SK-N-SH (cell line): ENCODE results near the gene SLC26A2. TPM values are rescaled to one million over a fixed set of nuclear protein-coding genes. Genes with fewer than 3 reads are reported as not detected.
"Not testable (repeated sequence)": the region's sequence is repeated elsewhere in the genome, so short reads cannot be mapped to it uniquely, and the experiment has no call there.

Source experiments
- CTCF ChIA-PET: fragments of 300-600, 350-600 bp; formaldehyde crosslinking; extraction: SDS; loops from one replicate; lab custom pipeline; 2021; lab: Yijun Ruan, JAX
- POLR2A ChIA-PET: fragments of 350-600 bp; sonication (Branson Sonifier 250); formaldehyde crosslinking; extraction: SDS; loops from one replicate; lab custom pipeline; 2020; ENCODE audit warnings: antibody characterized with exemption, inconsistent platforms; lab: Yijun Ruan, JAX
- DNase-seq: peaks from one replicate; pipeline ENCODE4 v3.0.0; 2012
- H2AFZ ChIP-seq: fragments of 200-600 bp; sonication (generic); 2 replicates; pipeline ENCODE4 v1.8.1; 2016; ENCODE audit warnings: antibody characterized with exemption, mild to moderate bottlenecking, low read depth
- H3F3A ChIP-seq: fragments of 200-600 bp; sonication (generic); replicated peaks from 2 replicates; pipeline ENCODE3; 2016; ENCODE audit warnings: antibody characterized with exemption, mild to moderate bottlenecking; ENCODE audit not compliant: insufficient read depth
- H3K27ac ChIP-seq, 2 experiments: fragments of 200-500 bp in 1 of 2; fragments of 200-600 bp in 1 of 2; sonication (Bioruptor generic) in 1 of 2; sonication (generic), shearing (Covaris generic) in 1 of 2; 2 replicates each; pipeline versions ENCODE4 v1.5.1 to v1.6.1; 2014 to 2016; ENCODE audit warnings: low read depth in 2 of 2, inconsistent platforms in 1 of 2, low read length in 1 of 2, mild to moderate bottlenecking in 1 of 2, mixed read lengths in 1 of 2
- H3K27me3 ChIP-seq: fragments of 200-600 bp; sonication (generic), shearing (Covaris generic); 2 replicates; pipeline ENCODE4 v1.6.1; 2016; ENCODE audit warnings: mixed run types; ENCODE audit not compliant: insufficient read depth
- H3K36me3 ChIP-seq, 2 experiments: fragments of 200-500 bp in 1 of 2; fragments of 200-600 bp in 1 of 2; sonication (Bioruptor generic) in 1 of 2; sonication (generic) in 1 of 2; replicated peaks in 1 of 2; 2 replicates each; pipeline versions ENCODE3 to v1.5.1; 2014 to 2016; ENCODE audit warnings: low read length in 1 of 2, mild to moderate bottlenecking in 1 of 2; ENCODE audit not compliant: insufficient read depth in 2 of 2, control insufficient read depth in 1 of 2
- H3K4me1 ChIP-seq, 2 experiments: fragments of 200-500 bp in 1 of 2; fragments of 200-600 bp in 1 of 2; sonication (Bioruptor generic) in 1 of 2; sonication (generic), shearing (Covaris generic) in 1 of 2; 2 replicates each; pipeline versions ENCODE4 v1.5.1 to v1.6.1; 2014 to 2016; ENCODE audit warnings: low read depth in 1 of 2, low read length in 1 of 2, mixed run types in 1 of 2; ENCODE audit not compliant: insufficient read depth in 2 of 2, control insufficient read depth in 1 of 2
- H3K4me2 ChIP-seq: fragments of 200-600 bp; sonication (generic), shearing (Covaris generic); 2 replicates; pipeline ENCODE4 v1.6.1; 2017; ENCODE audit warnings: mixed run types
- H3K4me3 ChIP-seq, 2 experiments: fragments of 200-500 bp in 1 of 2; fragments of 200-600 bp in 1 of 2; sonication (Bioruptor generic) in 1 of 2; sonication (generic), shearing (Covaris generic) in 1 of 2; 2 replicates each; pipeline versions ENCODE4 v1.5.1 to v1.8.1; 2014 to 2016; ENCODE audit warnings: low read depth in 2 of 2, inconsistent platforms in 1 of 2, low read length in 1 of 2, mild to moderate bottlenecking in 1 of 2, mixed read lengths in 1 of 2, moderate library complexity in 1 of 2
- H3K79me2 ChIP-seq: fragments of 200-600 bp; sonication (generic); 2 replicates; pipeline ENCODE4 v1.8.1; 2017; ENCODE audit warnings: mild to moderate bottlenecking; ENCODE audit not compliant: insufficient read depth
- H3K9ac ChIP-seq: fragments of 200-600 bp; sonication (generic); 2 replicates; pipeline ENCODE4 v1.6.1; 2017; ENCODE audit warnings: mixed run types
- H3K9me2 ChIP-seq: fragments of 200-600 bp; sonication (generic); 2 replicates; pipeline ENCODE4 v1.6.1; 2017; ENCODE audit warnings: mixed run types
- H3K9me3 ChIP-seq: fragments of 200-600 bp; sonication (generic); 2 replicates; pipeline ENCODE4 v1.6.1; 2017; ENCODE audit warnings: mixed run types, mild to moderate bottlenecking, moderate library complexity
- H4K20me1 ChIP-seq: fragments of 200-600 bp; sonication (generic); 2 replicates; pipeline ENCODE4 v1.6.1; 2017; ENCODE audit warnings: mild to moderate bottlenecking, mixed run types; ENCODE audit not compliant: insufficient read depth
- EP300 ChIP-seq, 2 experiments: IDR thresholded peaks; 2 replicates each; pipeline versions ENCODE4 v1.4.0 to v1.6.1; 2012; ENCODE audit warnings: borderline replicate concordance in 1 of 2, low read depth in 1 of 2, low read length in 1 of 2
- EZH2phosphoT487 ChIP-seq: fragments of 200-600 bp; sonication (generic); IDR thresholded peaks from 2 replicates; pipeline ENCODE4 v1.6.1; 2017; ENCODE audit warnings: low read depth, mixed run types, mild to moderate bottlenecking, antibody characterized with exemption, moderate library complexity, borderline replicate concordance
- IRF3 ChIP-seq: fragments of 150-350 bp; IDR thresholded peaks from 2 replicates; pipeline ENCODE4 v1.6.1; 2016; ENCODE audit warnings: mild to moderate bottlenecking, low read depth, low read length
- RAD21 ChIP-seq: IDR thresholded peaks from 2 replicates; pipeline ENCODE4 v1.6.1; 2012; ENCODE audit warnings: mild to moderate bottlenecking, low read length
- RCOR1 ChIP-seq: fragments of 150-350 bp; IDR thresholded peaks from 2 replicates; pipeline ENCODE4 v1.6.1; 2017; ENCODE audit warnings: antibody characterized with exemption, low read length
- RXRA ChIP-seq: IDR thresholded peaks from 2 replicates; pipeline ENCODE4 v1.4.0; 2012; ENCODE audit warnings: low read depth, mild to moderate bottlenecking, borderline replicate concordance
- TEAD4 ChIP-seq: IDR thresholded peaks from 2 replicates; pipeline ENCODE4 v1.4.0; 2012; ENCODE audit warnings: mild to moderate bottlenecking, borderline replicate concordance; ENCODE audit not compliant: insufficient read depth
- USF2 ChIP-seq: fragments of 150-350 bp; IDR thresholded peaks from 2 replicates; pipeline ENCODE4 v1.6.1; 2017; ENCODE audit warnings: antibody characterized with exemption, low read length, low read depth, borderline replicate concordance
- YY1 ChIP-seq: IDR thresholded peaks from 2 replicates; pipeline ENCODE4 v1.4.0; 2012; ENCODE audit warnings: low read depth, mild to moderate bottlenecking
- WGBS: methylation state at CpG from one replicate; pipeline ENCODE4 v1.1.6; 2017; ENCODE audit warnings: low lambda C conversion rate; 5-methylcytosine and 5-hydroxymethylcytosine counted together
- polyA plus RNA-seq, 3 experiments: library from polyadenylated mRNA; depleted of rRNA; stranded (reverse); fragments of >200 nt; gene quantifications; 2 replicates each; pipeline ENCODE4 v1.2.3, GENCODE V29; 2012
- TF ChIP-seq, protein P1 (sequence below): IDR thresholded peaks from 2 replicates; pipeline ENCODE4 v1.6.1; 2012; ENCODE audit warnings: mild to moderate bottlenecking, low read depth, low read length, moderate library complexity

SLC26A2 gene
- polyA plus RNA-seq, 1 of the 3 experiments (the other 2 are of a cell fraction): 1.3 TPM

- H3K9me2 ChIP-seq, H3K27ac ChIP-seq, H3K9ac ChIP-seq, DNase-seq, H3K36me3 ChIP-seq, H3K79me2 ChIP-seq, H3K9me3 ChIP-seq, H3K4me3 ChIP-seq, H4K20me1 ChIP-seq, CTCF ChIA-PET, H2AFZ ChIP-seq, H3K4me2 ChIP-seq, H3K27me3 ChIP-seq, POLR2A ChIA-PET: not testable (repeated sequence)
- 89% methylated on average over 6 of the region's 6 CpGs for WGBS
- Histone ChIP-seq H3F3A (peaks cover 11% of the 10 kb centered on the region), H3K4me1 (peaks cover 0 to 15% of the 10 kb centered on the region in 2 experiments; a peak in 3 of 4 replicates)
Observed at GRCh38 chr5:149943177-149943949, 17.2 kb upstream of the SLC26A2 start.

DNA sequence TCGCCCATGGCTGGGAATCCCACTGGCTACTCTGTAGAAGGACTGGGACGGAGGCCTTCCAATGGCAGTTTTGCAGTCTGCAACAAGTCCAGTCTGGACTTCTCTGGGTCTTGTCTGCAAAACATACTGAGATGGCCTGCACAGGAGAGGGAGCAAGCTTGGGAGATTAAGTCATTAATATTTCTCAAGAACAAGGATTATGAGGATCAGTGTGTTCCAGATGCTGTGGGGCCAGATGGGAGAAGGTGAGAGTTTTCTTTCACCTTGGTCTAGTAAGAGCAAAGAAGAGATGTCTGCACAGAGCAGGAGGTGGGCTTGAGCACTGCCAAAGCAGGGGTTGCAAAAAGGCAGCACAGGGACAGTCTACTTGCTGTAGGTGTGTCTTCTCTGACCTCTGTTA, 15.9 kb upstream of the SLC26A2 start, which contains the start of gene PDE6A:
TSS of gene PDE6A (minus strand) at position 128 of the 400 bp plus-strand sequence. CDS start at position 8, 120 bp downstream.
- peaks cover 7% of the 10 kb centered on the region for H3F3A ChIP-seq
- DNase-seq: no peak
- no peaks in the 10 kb centered on the region for H3K79me2 ChIP-seq
- peaks cover 0 to 3% of the 10 kb centered on the region in 2 experiments; a peak in 2 of 4 replicates for H3K4me1 ChIP-seq
- 100% methylated on average over 2 of the region's 2 CpGs for WGBS
- no peak within 1 kb of the TSS for H3K4me3 ChIP-seq
- H3K4me2 ChIP-seq: no peak within 1 kb of the TSS
- H3K36me3 ChIP-seq: no peaks in the 10 kb centered on the region
- CTCF ChIA-PET: interaction anchor here (0.8 to 1.1 kb wide), 2 partner anchors 47 to 110 kb away, joined by 3 read pairs; no protein-coding TSS in a partner anchor
- no peaks in the 10 kb centered on the region for H3K9me2 ChIP-seq
- POLR2A ChIA-PET: no interaction called here
- no peaks in the 10 kb centered on the region for H3K27me3 ChIP-seq
- no peaks in the 10 kb centered on the region for H3K9me3 ChIP-seq
- H3K9ac ChIP-seq: no peak within 1 kb of the TSS
- H4K20me1 ChIP-seq: no peaks in the 10 kb centered on the region
- no peak within 1 kb of the TSS for H3K27ac ChIP-seq
- H2AFZ ChIP-seq: no peak within 1 kb of the TSS
- no peak for TF ChIP-seq TEAD4
- no peak for TF ChIP-seq EZH2phosphoT487

GRCh38 chr5:149946118-149946517, 14.4 kb upstream of the SLC26A2 start:
- ChIA-PET CTCF (interaction anchor here (2.3 to 7.1 kb wide), 2 partner anchors 13 to 93 kb away, joined by 8 to 36 read pairs; no protein-coding TSS in a partner anchor), POLR2A (no interaction called here)
- WGBS: 79% methylated on average over 3 of the region's 3 CpGs
- Histone ChIP-seq H4K20me1 (no peaks in the 10 kb centered on the region), H3K9me3 (no peaks in the 10 kb centered on the region), H3F3A (no peaks in the 10 kb centered on the region), H3K79me2 (no peaks in the 10 kb centered on the region), H3K4me1 (no peaks in the 10 kb centered on the region), H3K27ac (no peak overlapping the region), H3K36me3 (no peaks in the 10 kb centered on the region), H3K9me2 (no peaks in the 10 kb centered on the region), H3K9ac (no peak overlapping the region), H3K4me2 (no peak overlapping the region), H3K27me3 (no peaks in the 10 kb centered on the region), H2AFZ (no peak overlapping the region), H3K4me3 (no peak overlapping the region)
- DNase-seq: no peak
- TF ChIP-seq RCOR1 (no peak), RAD21 (no peak), YY1 (no peak), USF2 (no peak), EZH2phosphoT487 (no peak), EP300 (IDR thresholded peaks at IDR 0.05; ENCODE audit: borderline replicate concordance in 1 of 2, low read depth in 1 of 2, low read length in 1 of 2) (no peak), IRF3 (no peak), RXRA (no peak)
- TF ChIP-seq, protein P1, sequence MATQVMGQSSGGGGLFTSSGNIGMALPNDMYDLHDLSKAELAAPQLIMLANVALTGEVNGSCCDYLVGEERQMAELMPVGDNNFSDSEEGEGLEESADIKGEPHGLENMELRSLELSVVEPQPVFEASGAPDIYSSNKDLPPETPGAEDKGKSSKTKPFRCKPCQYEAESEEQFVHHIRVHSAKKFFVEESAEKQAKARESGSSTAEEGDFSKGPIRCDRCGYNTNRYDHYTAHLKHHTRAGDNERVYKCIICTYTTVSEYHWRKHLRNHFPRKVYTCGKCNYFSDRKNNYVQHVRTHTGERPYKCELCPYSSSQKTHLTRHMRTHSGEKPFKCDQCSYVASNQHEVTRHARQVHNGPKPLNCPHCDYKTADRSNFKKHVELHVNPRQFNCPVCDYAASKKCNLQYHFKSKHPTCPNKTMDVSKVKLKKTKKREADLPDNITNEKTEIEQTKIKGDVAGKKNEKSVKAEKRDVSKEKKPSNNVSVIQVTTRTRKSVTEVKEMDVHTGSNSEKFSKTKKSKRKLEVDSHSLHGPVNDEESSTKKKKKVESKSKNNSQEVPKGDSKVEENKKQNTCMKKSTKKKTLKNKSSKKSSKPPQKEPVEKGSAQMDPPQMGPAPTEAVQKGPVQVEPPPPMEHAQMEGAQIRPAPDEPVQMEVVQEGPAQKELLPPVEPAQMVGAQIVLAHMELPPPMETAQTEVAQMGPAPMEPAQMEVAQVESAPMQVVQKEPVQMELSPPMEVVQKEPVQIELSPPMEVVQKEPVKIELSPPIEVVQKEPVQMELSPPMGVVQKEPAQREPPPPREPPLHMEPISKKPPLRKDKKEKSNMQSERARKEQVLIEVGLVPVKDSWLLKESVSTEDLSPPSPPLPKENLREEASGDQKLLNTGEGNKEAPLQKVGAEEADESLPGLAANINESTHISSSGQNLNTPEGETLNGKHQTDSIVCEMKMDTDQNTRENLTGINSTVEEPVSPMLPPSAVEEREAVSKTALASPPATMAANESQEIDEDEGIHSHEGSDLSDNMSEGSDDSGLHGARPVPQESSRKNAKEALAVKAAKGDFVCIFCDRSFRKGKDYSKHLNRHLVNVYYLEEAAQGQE: no peak
